GM12874 (cell line): ENCODE results near the gene IRF2BPL.

Source experiments
- TF ChIP-seq, protein P1 (sequence below): IDR thresholded peaks from 2 replicates; pipeline ENCODE4 v1.5.1; 2011; ENCODE audit warnings: low read depth, mild to moderate bottlenecking, control low read depth, low read length, moderate library complexity; ENCODE audit not compliant: insufficient read depth

IRF2BPL gene

DNA sequence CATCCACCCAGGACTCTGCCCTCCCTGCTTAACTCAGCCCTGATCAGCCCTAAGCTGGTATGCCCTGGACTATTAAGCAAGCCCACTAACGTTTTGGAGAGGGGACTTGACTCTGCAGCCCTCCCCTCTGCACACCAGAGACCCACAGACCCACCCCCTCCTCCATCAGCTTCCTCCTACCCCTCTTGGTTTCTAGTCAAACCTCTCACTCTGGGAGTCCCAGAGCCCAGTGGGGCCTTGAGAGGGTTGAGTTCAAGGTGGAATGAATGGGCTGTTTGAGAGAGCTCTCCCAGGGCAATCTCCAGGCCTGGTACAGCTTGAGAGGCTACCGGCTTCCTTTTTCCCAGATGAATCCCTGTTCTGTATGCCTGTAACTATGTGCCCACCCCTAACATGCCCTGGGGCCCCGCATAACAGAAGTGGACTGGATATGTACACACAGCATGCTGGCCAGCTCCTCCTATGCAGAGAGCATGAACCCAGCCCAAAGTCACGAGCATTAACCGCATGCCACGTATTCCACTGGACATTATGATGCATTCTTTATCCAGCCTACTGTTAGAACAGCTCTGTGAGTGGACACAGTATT lies 43.6 kb downstream of the IRF2BPL start:
- TF ChIP-seq, protein P1, sequence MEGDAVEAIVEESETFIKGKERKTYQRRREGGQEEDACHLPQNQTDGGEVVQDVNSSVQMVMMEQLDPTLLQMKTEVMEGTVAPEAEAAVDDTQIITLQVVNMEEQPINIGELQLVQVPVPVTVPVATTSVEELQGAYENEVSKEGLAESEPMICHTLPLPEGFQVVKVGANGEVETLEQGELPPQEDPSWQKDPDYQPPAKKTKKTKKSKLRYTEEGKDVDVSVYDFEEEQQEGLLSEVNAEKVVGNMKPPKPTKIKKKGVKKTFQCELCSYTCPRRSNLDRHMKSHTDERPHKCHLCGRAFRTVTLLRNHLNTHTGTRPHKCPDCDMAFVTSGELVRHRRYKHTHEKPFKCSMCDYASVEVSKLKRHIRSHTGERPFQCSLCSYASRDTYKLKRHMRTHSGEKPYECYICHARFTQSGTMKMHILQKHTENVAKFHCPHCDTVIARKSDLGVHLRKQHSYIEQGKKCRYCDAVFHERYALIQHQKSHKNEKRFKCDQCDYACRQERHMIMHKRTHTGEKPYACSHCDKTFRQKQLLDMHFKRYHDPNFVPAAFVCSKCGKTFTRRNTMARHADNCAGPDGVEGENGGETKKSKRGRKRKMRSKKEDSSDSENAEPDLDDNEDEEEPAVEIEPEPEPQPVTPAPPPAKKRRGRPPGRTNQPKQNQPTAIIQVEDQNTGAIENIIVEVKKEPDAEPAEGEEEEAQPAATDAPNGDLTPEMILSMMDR = no peak

DNA sequence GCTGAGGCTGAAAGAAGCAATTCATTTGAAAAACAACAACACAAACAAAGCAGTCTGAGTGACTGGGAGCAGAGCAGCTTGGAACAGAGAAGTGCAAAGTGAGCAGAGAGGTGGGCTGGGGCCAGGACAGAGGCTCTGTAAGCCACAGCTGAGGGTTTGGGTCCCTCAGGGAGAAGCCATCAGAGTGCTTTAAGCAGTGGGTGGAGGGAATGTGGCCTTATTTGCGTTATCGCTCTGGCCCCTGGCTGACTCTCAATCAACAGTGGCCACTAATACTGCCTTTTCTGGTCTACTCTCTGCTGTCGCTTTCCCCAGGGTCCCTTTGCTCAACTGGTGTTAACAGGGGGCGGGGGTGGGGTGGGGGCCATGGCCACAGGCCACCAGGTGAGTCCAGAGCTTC lies 44.2 kb downstream of the IRF2BPL start:
- TF ChIP-seq, protein P1 = no peak

DNA sequence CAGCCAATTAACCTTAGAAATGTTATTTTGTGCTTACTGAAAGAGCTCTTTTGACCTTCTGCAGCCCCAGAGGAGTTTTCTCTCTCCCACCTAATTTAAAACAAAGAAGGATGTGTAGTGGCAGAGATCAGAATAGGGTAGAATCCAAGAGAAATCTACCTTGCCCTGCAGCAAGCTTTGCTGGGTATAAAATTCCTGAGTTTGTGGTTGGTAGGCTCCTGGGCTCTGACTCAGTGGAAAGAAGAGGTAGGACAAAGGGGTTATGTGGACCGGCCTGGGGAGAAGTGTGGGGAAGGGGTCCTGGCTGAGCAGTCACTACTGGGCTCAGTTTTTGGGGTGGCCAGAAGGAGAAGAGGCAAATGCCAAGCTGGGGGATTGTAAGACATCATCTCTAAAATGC lies 46.8 kb downstream of the IRF2BPL start:
- TF ChIP-seq, protein P1 = no peak

DNA sequence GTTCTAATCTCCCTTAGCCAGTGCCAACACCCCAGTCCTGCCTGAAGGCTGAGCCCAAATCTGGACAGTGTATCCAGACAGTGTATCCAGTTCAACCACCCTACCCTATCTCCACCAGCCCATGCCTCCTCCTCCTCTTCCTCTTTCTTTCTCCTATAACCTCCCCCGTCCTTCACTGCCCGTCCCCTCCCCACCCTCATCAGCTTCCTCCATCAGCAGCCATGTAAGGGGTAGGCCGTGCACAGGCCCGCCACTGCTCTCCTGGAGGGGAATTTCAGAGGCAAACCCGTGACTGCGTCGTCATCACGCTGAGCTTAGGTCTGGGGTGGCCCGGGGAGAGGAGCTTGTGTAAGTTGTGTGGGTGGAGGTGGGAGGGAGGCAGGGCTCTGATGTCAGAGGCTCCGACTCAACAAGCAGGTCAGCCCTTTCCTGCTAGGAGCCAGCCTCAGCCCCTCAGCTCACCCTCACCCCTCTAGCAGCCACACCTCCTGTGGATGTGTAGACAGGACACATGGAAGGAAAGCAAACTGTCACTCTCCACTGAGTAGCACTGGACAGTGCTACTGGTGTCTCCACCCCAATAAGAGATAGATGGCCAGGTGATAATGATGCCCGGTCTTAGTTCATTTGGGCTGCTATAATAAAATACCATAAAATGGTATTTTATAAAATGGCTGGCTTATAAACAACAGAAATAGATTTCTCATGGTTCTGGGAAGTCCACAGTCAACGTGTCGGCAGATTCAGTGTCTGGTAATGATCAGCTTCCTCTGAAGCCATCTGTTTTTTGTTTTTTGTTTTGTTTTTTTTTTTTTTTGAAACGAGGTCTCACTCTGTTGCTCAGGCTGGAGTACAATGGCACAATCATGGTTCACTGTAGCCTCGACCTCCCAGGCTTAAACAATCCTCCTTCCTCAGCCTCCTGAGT lies 50.5 kb downstream of the IRF2BPL start:
- TF ChIP-seq, protein P1 = no peak

DNA sequence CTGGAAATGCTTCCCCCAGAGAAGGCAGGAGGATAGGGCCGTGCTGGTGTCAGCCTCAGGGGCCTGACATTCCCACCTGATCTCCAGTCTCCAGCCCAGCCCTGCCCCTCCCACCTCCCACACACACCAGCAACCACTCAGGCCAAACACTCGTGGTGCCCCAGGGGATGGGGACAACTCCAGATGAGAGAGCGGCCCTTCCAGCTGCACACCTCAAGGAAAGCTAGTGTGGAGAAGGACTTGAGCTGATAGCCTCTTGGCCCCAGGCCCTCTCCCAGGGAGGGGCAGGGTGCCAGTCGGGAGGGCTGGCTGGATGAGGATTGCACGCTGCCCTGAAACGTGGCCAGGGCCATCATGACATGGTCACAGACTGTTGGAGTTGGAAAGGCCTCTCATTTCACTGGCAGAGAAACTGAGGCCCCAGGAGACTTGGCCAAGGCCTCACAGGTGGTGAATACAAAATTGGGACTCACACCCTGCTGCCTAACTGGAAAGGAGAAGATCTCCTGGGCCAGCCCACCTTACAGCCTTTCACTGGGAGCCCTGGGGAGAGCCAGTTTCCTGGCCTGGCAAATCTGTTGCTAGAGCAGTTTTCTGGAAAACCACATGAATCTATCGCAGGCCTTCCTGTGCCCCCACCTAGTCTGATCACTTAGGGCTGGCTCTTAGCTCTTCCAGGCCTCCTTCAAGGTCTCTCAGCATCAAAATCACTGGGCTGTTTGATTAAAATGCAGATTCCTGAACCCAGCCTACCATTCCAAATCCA lies 52.1 kb downstream of the IRF2BPL start:
- TF ChIP-seq, protein P1 = no peak

DNA sequence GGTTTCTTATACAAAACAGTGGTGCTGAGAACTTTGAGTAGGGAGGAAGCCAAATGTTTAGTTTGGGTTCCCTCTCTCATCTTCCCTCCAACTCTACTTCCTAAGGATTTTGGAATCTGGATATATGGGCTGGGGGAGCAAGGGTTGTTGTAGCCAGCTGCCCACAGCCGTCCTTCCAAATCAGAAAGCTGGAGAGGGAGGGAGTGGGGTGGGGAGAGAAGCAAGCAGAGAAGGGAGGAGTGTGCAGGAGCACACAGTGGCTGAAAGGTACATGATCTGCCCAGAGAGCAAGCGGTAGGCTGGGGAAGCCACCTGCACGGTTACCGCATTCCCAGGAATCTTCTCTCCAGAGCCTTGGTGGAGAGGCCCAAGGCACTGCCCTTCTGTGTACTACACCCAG lies 52.7 kb downstream of the IRF2BPL start:
- TF ChIP-seq, protein P1 = no peak

DNA sequence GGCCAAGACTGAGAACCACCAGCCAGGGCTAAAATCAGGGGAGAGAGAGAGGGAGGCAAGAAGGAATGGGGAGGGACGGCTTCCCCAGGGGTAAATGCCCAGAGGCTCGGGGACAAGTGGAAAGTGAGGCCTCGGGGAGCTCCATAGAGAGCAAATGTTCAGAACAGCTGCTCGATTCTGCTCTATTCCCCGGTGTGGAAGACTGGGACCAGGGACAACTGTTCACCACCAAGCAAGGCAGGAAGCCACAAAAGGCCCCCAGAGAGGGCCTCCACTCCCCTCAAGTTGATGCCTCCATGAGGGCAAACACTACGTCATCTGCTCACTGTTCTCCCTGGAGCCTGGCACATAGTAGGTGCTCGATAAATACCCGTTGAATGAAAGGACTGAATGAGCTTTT lies 53.5 kb downstream of the IRF2BPL start:
- TF ChIP-seq, protein P1 = no peak
